ENCODE measurements around the gene FOXO1.

Gene FOXO1

GRCh38 chr13:40688781-40689180 lies 22.3 kb upstream of the FOXO1 start:
- no peaks in the 10 kb centered on the region for H3K27me3 ChIP-seq (replicated peaks)
- no peak overlapping the region for H3K4me3 ChIP-seq (ENCODE audit: low read depth, low read length)
- in situ Hi-C loops (cut with HindIII; ENCODE audit: low pct_ligation_motif_present, low sequenced_read_pairs): no loop called here
- H3K27ac ChIP-seq: no peak overlapping the region
- no peaks in the 10 kb centered on the region for H3K36me3 ChIP-seq (replicated peaks)
- TF ChIP-seq, protein P1, sequence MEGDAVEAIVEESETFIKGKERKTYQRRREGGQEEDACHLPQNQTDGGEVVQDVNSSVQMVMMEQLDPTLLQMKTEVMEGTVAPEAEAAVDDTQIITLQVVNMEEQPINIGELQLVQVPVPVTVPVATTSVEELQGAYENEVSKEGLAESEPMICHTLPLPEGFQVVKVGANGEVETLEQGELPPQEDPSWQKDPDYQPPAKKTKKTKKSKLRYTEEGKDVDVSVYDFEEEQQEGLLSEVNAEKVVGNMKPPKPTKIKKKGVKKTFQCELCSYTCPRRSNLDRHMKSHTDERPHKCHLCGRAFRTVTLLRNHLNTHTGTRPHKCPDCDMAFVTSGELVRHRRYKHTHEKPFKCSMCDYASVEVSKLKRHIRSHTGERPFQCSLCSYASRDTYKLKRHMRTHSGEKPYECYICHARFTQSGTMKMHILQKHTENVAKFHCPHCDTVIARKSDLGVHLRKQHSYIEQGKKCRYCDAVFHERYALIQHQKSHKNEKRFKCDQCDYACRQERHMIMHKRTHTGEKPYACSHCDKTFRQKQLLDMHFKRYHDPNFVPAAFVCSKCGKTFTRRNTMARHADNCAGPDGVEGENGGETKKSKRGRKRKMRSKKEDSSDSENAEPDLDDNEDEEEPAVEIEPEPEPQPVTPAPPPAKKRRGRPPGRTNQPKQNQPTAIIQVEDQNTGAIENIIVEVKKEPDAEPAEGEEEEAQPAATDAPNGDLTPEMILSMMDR (IDR thresholded peaks at IDR 0.05; ENCODE audit: low read depth, low read length, missing control alignments): no peak
- DNase-seq: no peak

GRCh38 chr13:40682449-40683240 lies 16.2 kb upstream of the FOXO1 start:
- TF ChIP-seq, protein P1 (IDR thresholded peaks at IDR 0.05; ENCODE audit: low read depth, low read length, missing control alignments): no peak
- Histone ChIP-seq H3K4me3 (ENCODE audit: low read depth, low read length) (no peak overlapping the region), H3K27ac (no peak overlapping the region), H3K27me3 (replicated peaks) (no peaks in the 10 kb centered on the region), H3K36me3 (replicated peaks) (no peaks in the 10 kb centered on the region)
- in situ Hi-C loops (cut with HindIII; ENCODE audit: low pct_ligation_motif_present, low sequenced_read_pairs): no loop called here
- no peak for DNase-seq

DNA sequence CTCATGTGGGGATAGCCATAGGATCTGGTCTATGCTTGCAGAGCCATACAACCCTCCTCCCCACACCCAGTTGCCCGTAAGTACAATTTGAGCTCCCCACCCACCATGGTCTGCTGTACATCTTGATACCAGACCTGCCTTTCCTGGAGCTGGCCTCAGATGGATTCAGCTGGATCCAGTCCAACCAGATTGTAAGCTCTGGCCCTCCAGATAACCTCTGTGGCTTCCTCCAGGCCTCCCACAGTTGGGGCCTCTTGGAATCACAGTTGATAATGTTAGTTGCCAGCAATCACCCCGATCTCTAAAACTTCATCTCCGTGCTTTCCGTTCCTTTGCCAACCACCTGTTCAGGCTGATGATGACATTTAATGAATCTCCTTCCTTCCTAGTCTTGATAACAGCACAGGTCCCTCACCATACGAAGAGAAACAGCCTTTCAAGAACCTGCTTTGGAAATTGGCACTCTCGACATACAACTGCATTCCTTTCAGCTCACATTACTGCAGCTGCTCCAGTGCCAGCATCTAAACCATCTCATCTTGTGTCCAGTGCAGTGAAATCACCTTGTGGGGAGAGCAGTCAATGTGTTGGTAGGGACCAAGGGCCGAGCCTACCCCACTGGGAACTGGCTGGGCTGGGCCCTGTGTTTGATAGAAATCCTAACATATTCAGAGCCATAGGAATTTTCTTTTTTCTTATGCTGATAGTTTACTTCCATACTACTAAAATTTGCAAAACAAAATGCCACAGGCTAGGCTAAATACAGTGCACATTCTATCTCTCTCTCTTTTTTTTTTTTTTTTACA lies 15.1 kb upstream of the FOXO1 start:
- Histone ChIP-seq H3K36me3 (replicated peaks) (no peaks in the 10 kb centered on the region), H3K27me3 (replicated peaks) (no peaks in the 10 kb centered on the region), H3K27ac (no peak overlapping the region), H3K4me3 (ENCODE audit: low read depth, low read length) (no peak overlapping the region)
- TF ChIP-seq, protein P1 (IDR thresholded peaks at IDR 0.05; ENCODE audit: low read depth, low read length, missing control alignments): no peak
- in situ Hi-C loops (cut with HindIII; ENCODE audit: low pct_ligation_motif_present, low sequenced_read_pairs): no loop called here
- no peak for DNase-seq

GRCh38 chr13:40680659-40681323 lies 14.3 kb upstream of the FOXO1 start:
- in situ Hi-C loops (cut with HindIII; ENCODE audit: low pct_ligation_motif_present, low sequenced_read_pairs): no loop called here
- H3K4me3 ChIP-seq (ENCODE audit: low read depth, low read length): no peak overlapping the region
- H3K27ac ChIP-seq: no peak overlapping the region
- TF ChIP-seq, protein P1 (IDR thresholded peaks at IDR 0.05; ENCODE audit: low read depth, low read length, missing control alignments): no peak
- H3K36me3 ChIP-seq (replicated peaks): no peaks in the 10 kb centered on the region
- DNase-seq: no peak
- no peaks in the 10 kb centered on the region for H3K27me3 ChIP-seq (replicated peaks)

GRCh38 chr13:40679480-40679985 lies 13.1 kb upstream of the FOXO1 start:
- TF ChIP-seq, protein P1 (IDR thresholded peaks at IDR 0.05; ENCODE audit: low read depth, low read length, missing control alignments): no peak
- Histone ChIP-seq H3K27me3 (replicated peaks) (no peaks in the 10 kb centered on the region), H3K36me3 (replicated peaks) (no peaks in the 10 kb centered on the region), H3K27ac (no peak overlapping the region), H3K4me3 (ENCODE audit: low read depth, low read length) (no peak overlapping the region)
- DNase-seq: no peak
- in situ Hi-C loops (cut with HindIII; ENCODE audit: low pct_ligation_motif_present, low sequenced_read_pairs): no loop called here
